GM19463 (cell line): ENCODE data around the gene ZFR2.
"Not testable (repeated sequence)": the region's sequence is repeated elsewhere in the genome, so short reads cannot be mapped to it uniquely, and the experiment has no call there.

Source experiments
- ATAC-seq: cut with Tn5 transposase; IDR thresholded peaks from one replicate; pipeline ENCODE4 v1.9.1; 2021; ENCODE audit warnings: mild to moderate bottlenecking, moderate library complexity; ENCODE audit not compliant: unreplicated experiment

Gene ZFR2

GRCh38 chr19:3774621-3775373 lies 94.0 kb downstream of the ZFR2 start:
- ATAC-seq: no peak

GRCh38 chr19:3773814-3774515 lies 94.9 kb downstream of the ZFR2 start:
- ATAC-seq: no peak

GRCh38 chr19:3771906-3772455 lies 96.9 kb downstream of the ZFR2 start, which contains the start of gene RAX2:
RAX2 (minus strand) TSS chr19:3772228; CDS start chr19:3771742, 486 bp downstream.
- ATAC-seq: no peak

GRCh38 chr19:3771000-3771905 lies 97.6 kb downstream of the ZFR2 start:
- no peak for ATAC-seq

GRCh38 chr19:3770136-3770999 lies 98.5 kb downstream of the ZFR2 start:
- no peak for ATAC-seq

- no peak for ATAC-seq
Observed at GRCh38 chr19:3769494-3769893, 99.3 kb downstream of the ZFR2 start.

- ATAC-seq: no peak
Observed at GRCh38 chr19:3768748-3769099, 100.1 kb downstream of the ZFR2 start.

GRCh38 chr19:3768015-3768747 lies 100.7 kb downstream of the ZFR2 start:
- ATAC-seq: no peak

GRCh38 chr19:3767050-3767449 lies 101.8 kb downstream of the ZFR2 start:
- ATAC-seq: no peak

GRCh38 chr19:3766520-3766919 lies 102.3 kb downstream of the ZFR2 start:
- no peak for ATAC-seq

- ATAC-seq: not testable (repeated sequence)
Observed at GRCh38 chr19:3765757-3766156, 103.1 kb downstream of the ZFR2 start.

GRCh38 chr19:3765121-3765520 lies 103.7 kb downstream of the ZFR2 start:
- ATAC-seq: no peak

- peak; percentile 74 for ATAC-seq
Observed at GRCh38 chr19:3762501-3763459, 106.1 kb downstream of the ZFR2 start, which contains the start of gene MRPL54. MRPL54 (plus strand) TSS chr19:3762682; CDS start chr19:3762701, 19 bp downstream.

GRCh38 chr19:3762130-3762473 lies 106.7 kb downstream of the ZFR2 start:
- ATAC-seq: no peak

GRCh38 chr19:3761382-3762129 lies 107.3 kb downstream of the ZFR2 start, which contains the start of gene APBA3:
APBA3 (minus strand) TSS chr19:3761692; CDS start chr19:3760264, 1,428 bp downstream.
- no peak for ATAC-seq

GRCh38 chr19:3760871-3761361 lies 107.9 kb downstream of the ZFR2 start:
- no peak for ATAC-seq
